Measurements from ENCODE around the gene CCDC167. TPM values are rescaled to one million over a fixed set of nuclear protein-coding genes. Genes with fewer than 3 reads are reported as not detected.

The CCDC167 gene
- total and polyA plus RNA-seq, 7 donors, result 11.5 to 50.8 (median 15.7) TPM

DNA sequence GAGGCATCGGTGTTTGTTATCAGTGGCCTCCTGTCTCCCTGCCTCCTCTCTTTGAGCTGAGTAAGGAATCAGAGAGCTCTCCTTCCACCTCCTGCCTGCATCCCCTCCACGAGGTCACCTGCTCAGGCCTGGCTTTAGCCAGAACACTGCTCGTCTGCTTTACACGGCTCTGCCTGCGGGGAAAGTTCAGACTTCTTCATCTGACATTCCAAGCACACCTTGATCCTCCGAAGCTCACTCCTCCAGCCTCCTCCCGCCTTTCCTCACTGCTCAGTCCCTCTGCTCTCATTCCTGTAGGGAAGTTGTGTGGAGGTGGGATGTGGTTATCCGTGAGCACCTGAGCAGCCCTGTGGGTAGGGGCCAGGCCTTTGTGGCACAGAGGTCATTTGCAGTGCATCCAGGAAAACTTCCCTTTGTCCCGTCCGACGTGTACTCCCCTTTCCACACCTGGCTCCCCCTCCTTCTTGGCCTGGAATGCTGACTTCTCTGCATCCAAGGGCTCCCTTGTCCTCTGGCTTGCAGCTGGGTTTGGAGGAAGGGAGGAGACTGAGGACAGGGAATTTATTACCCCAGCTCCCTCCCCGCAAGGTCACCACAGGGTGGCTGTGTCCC, 12.8 kb upstream of the CCDC167 start:
- no peaks in the 10 kb centered on the region for H3K36me3 ChIP-seq (ENCODE audit: insufficient read depth in 1 of 2, low read depth in 1 of 2)
- H3K27ac ChIP-seq, result no peak overlapping the region

GRCh38 chr6:37511910-37512399, 12.3 kb upstream of the CCDC167 start:
- intact Hi-C loops (cut with DNase I), result no loop called here
- TF ChIP-seq, protein P1, sequence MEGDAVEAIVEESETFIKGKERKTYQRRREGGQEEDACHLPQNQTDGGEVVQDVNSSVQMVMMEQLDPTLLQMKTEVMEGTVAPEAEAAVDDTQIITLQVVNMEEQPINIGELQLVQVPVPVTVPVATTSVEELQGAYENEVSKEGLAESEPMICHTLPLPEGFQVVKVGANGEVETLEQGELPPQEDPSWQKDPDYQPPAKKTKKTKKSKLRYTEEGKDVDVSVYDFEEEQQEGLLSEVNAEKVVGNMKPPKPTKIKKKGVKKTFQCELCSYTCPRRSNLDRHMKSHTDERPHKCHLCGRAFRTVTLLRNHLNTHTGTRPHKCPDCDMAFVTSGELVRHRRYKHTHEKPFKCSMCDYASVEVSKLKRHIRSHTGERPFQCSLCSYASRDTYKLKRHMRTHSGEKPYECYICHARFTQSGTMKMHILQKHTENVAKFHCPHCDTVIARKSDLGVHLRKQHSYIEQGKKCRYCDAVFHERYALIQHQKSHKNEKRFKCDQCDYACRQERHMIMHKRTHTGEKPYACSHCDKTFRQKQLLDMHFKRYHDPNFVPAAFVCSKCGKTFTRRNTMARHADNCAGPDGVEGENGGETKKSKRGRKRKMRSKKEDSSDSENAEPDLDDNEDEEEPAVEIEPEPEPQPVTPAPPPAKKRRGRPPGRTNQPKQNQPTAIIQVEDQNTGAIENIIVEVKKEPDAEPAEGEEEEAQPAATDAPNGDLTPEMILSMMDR (IDR thresholded peaks at IDR 0.05), result no peak
- ATAC-seq (no peak), DNase-seq (no peak)
- H3K4me1 ChIP-seq, result no peaks in the 10 kb centered on the region
- H3K9me3 ChIP-seq, result no peaks in the 10 kb centered on the region
- no peak overlapping the region for H3K27ac ChIP-seq
- no peak overlapping the region for H3K4me3 ChIP-seq
- 31 to 35% (median 33%) methylated on average over 16 of the region's 16 CpGs for WGBS, 3 donors
- no peaks in the 10 kb centered on the region for H3K36me3 ChIP-seq (ENCODE audit: insufficient read depth in 1 of 2, low read depth in 1 of 2)
- peaks cover 0 to 45% (median 11%) of the 10 kb centered on the region in 3 donors for H3K27me3 ChIP-seq (ENCODE audit: insufficient read depth in 3 of 3, low read length in 2 of 3)

More for the DNA sequence above, 12.8 kb upstream of the CCDC167 start:
- ATAC-seq (no peak), DNase-seq (no peak)
- Histone ChIP-seq H3K4me3 (no peak overlapping the region), H3K4me1 (no peaks in the 10 kb centered on the region), H3K27me3 (ENCODE audit: insufficient read depth in 3 of 3, low read length in 2 of 3) (peaks cover 0 to 45% (median 12%) of the 10 kb centered on the region in 3 donors), H3K9me3 (no peaks in the 10 kb centered on the region)
- 31 to 38% (median 32%) methylated on average over 12 of the region's 12 CpGs for WGBS, 3 donors
- TF ChIP-seq, protein P1 (IDR thresholded peaks at IDR 0.05), result no peak
- intact Hi-C loops (cut with DNase I), result no loop called here

DNA sequence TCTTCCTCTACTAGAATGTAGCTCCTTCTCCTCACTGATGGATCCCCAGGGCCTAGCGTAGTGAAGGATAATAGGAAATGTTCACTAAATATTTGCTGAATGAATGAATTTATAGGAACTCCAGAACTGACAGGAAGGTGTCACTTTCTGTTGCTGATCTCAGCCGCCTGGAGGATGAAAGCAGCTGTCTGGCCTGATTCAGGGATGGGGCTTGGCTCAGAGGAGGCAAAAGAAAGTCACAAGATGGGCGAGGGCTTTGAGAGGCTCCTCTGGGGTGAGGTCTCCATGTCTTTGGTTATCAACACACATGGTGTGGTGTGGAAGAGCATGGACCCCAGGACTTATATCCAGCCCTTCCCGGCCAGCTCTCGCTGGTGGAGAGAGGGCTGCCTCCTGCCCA, 11.5 kb upstream of the CCDC167 start:
- H3K27ac ChIP-seq, result no peak overlapping the region
- no peak overlapping the region for H3K4me3 ChIP-seq
- DNase-seq, result no peak
- H3K27me3 ChIP-seq (ENCODE audit: insufficient read depth in 3 of 3, low read length in 2 of 3), result peaks cover 0 to 44% (median 11%) of the 10 kb centered on the region in 3 donors
- H3K36me3 ChIP-seq (ENCODE audit: insufficient read depth in 1 of 2, low read depth in 1 of 2), result no peaks in the 10 kb centered on the region
- TF ChIP-seq, protein P1 (IDR thresholded peaks at IDR 0.05), result no peak
- intact Hi-C loops (cut with DNase I), result no loop called here
- no peaks in the 10 kb centered on the region for H3K4me1 ChIP-seq
- H3K9me3 ChIP-seq, result no peaks in the 10 kb centered on the region
- 68 to 85% (median 72%) methylated on average over 5 of the region's 5 CpGs for WGBS, 3 donors
- no peak for ATAC-seq

- H3K27me3 ChIP-seq (ENCODE audit: insufficient read depth in 3 of 3, low read length in 2 of 3), result peaks cover 0 to 23% (median 5%) of the 10 kb centered on the region in 3 donors
- H3K4me3 ChIP-seq, result no peak overlapping the region
- ATAC-seq (no peak), DNase-seq (no peak)
- no peaks in the 10 kb centered on the region for H3K4me1 ChIP-seq
- no peak overlapping the region for H3K27ac ChIP-seq
- TF ChIP-seq, protein P1 (IDR thresholded peaks at IDR 0.05), result no peak
- intact Hi-C loops (cut with DNase I), result loop anchor here in 1 of 2 donors (10.0 kb wide), 1 partner anchor 413 kb away; no protein-coding TSS in a partner anchor
- no peaks in the 10 kb centered on the region for H3K36me3 ChIP-seq (ENCODE audit: insufficient read depth in 1 of 2, low read depth in 1 of 2)
- WGBS, 3 donors, result 58 to 75% (median 59%) methylated on average over 3 of the region's 4 CpGs
- H3K9me3 ChIP-seq, result no peaks in the 10 kb centered on the region
These were observed 8.2 kb upstream of the CCDC167 start for GRCh38 chr6:37507690-37508421.
